MM.1S (cell line): ENCODE results near the gene NEGR1.

ENCODE experiments used
- EZH2 ChIP-seq: fragments of 300-600 bp; sonication (generic); optimal IDR thresholded peaks from 2 replicates; pipeline ENCODE3; 2017; ENCODE audit warnings: low read depth, mild to moderate bottlenecking, antibody characterized with exemption, low read length, mixed read lengths
- EZH2phosphoT487 ChIP-seq: fragments of 300-600 bp; sonication (generic); IDR thresholded peaks from 2 replicates; pipeline ENCODE4 v1.6.1; 2018; ENCODE audit warnings: antibody characterized with exemption, low read length
- TF ChIP-seq, protein P1 (sequence below): fragments of 300-600 bp; sonication (generic); IDR thresholded peaks from 2 replicates; pipeline ENCODE4 v1.5.1; 2016; ENCODE audit warnings: antibody characterized with exemption, low read length, mixed read lengths

- TF ChIP-seq, protein P1, sequence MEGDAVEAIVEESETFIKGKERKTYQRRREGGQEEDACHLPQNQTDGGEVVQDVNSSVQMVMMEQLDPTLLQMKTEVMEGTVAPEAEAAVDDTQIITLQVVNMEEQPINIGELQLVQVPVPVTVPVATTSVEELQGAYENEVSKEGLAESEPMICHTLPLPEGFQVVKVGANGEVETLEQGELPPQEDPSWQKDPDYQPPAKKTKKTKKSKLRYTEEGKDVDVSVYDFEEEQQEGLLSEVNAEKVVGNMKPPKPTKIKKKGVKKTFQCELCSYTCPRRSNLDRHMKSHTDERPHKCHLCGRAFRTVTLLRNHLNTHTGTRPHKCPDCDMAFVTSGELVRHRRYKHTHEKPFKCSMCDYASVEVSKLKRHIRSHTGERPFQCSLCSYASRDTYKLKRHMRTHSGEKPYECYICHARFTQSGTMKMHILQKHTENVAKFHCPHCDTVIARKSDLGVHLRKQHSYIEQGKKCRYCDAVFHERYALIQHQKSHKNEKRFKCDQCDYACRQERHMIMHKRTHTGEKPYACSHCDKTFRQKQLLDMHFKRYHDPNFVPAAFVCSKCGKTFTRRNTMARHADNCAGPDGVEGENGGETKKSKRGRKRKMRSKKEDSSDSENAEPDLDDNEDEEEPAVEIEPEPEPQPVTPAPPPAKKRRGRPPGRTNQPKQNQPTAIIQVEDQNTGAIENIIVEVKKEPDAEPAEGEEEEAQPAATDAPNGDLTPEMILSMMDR, result peak; percentile 33
- TF ChIP-seq EZH2 (no peak), EZH2phosphoT487 (no peak)
Observed at GRCh38 chr1:72186733-72187307, 95.5 kb downstream of the NEGR1 start.
